Measurements from ENCODE around the gene MAP1B. TPM values are rescaled to one million over a fixed set of nuclear protein-coding genes. Genes with fewer than 3 reads are reported as not detected.
A peak's percentile ranks its signal among the peaks of the same experiment; 100 is the strongest.

Gene MAP1B
- total and polyA plus RNA-seq, 9 of the 15 experiments (the other 6 are each of a cell fraction or from before 2014, with no cell fraction given) = 5.2 to 66.1 (median 17.3) TPM

DNA sequence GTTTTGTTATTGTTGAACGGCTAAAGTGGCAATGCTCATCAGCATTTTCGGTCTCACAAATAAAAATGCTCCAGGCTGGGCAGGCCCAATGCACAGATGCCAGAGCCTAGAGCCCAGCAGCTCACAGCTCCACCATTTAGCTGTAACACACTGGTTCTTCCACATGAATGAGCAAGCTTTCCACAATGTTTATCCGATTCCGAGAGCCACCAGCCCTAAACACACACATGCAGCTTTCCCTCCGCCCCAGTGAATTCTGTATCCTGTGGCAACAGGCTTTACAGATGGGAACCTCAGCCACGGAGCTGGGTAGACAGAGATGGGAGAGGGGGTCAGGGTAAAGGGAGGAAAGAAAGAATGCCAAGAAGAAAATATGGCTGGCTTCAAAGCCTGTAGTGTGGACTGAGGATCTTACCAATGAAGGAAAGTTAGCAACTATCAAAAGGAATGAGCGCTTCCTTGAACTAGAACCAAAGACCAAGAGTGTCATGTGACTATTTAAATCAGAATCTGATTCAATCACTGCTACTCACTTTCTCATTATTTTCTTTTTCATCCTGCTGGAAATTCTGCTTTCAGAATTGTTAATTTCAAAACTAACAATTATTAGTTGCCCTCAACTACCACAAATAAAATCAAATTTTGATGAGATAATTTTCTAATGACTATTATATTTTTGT is 135.7 kb downstream of the MAP1B start:
- no peak for ATAC-seq
- no peak overlapping the region for H3K4me3 ChIP-seq
- no TSS peak for BruUV-seq (replicated peaks)
- DNase-seq (ENCODE audit: extremely low read depth in 1 of 4, low spot score in 3 of 4) = no peak
- intact Hi-C loops (cut with micrococcal nuclease) = no loop called here
- 93% methylated on average over 7 of the region's 7 CpGs for WGBS (ENCODE audit: insufficient coverage, low coverage, missing lambda C conversion rate)
- ChIA-PET POLR2A (interaction anchor here (0.6 kb wide), 1 partner anchor 119 kb away, joined by 3 read pairs; no protein-coding TSS in a partner anchor), CTCF (ENCODE audit: low intra/inter-chr PET ratio) (no interaction called here)
- peaks cover 15% of the 10 kb centered on the region for H3K36me3 ChIP-seq (ENCODE audit: control insufficient read depth, insufficient read depth, low read length)
- H3K27ac ChIP-seq (ENCODE audit: extremely low read depth, low read depth, low read length) = no peak overlapping the region
- peaks cover 18 to 46% of the 10 kb centered on the region in 2 experiments for H3K4me1 ChIP-seq (replicated peaks in 1 of 2; ENCODE audit: control insufficient read depth in 2 of 2, insufficient read depth in 2 of 2, low read length in 2 of 2)
- H3K9me3 ChIP-seq (replicated peaks; ENCODE audit: control insufficient read depth, insufficient read depth, low read depth, low read length) = no peaks in the 10 kb centered on the region
- FAIRE-seq = no peak
- peaks cover 77% of the 10 kb centered on the region for H3K79me2 ChIP-seq (ENCODE audit: control insufficient read depth, insufficient read depth, low read length)
- TF ChIP-seq TAF15 (IDR thresholded peaks at IDR 0.05; ENCODE audit: low read depth, low read length) = no peak
- TF ChIP-seq CXXC5 (CRISPR knock-in tag; IDR thresholded peaks at IDR 0.05) = no peak
- no peak for TF ChIP-seq THRAP3 (IDR thresholded peaks at IDR 0.05; ENCODE audit: borderline replicate concordance)
- TF ChIP-seq TARDBP (IDR thresholded peaks at IDR 0.05) = no peak
- TF ChIP-seq, protein P1, sequence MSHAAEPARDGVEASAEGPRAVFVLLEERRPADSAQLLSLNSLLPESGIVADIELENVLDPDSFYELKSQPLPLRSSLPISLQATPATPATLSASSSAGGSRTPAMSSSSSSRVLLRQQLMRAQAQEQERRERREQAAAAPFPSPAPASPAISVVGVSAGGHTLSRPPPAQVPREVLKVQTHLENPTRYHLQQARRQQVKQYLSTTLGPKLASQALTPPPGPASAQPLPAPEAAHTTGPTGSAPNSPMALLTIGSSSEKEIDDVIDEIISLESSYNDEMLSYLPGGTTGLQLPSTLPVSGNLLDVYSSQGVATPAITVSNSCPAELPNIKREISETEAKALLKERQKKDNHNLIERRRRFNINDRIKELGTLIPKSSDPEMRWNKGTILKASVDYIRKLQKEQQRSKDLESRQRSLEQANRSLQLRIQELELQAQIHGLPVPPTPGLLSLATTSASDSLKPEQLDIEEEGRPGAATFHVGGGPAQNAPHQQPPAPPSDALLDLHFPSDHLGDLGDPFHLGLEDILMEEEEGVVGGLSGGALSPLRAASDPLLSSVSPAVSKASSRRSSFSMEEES (CRISPR knock-in tag; IDR thresholded peaks at IDR 0.05) = peak; percentile 86
- TF ChIP-seq, protein P2, sequence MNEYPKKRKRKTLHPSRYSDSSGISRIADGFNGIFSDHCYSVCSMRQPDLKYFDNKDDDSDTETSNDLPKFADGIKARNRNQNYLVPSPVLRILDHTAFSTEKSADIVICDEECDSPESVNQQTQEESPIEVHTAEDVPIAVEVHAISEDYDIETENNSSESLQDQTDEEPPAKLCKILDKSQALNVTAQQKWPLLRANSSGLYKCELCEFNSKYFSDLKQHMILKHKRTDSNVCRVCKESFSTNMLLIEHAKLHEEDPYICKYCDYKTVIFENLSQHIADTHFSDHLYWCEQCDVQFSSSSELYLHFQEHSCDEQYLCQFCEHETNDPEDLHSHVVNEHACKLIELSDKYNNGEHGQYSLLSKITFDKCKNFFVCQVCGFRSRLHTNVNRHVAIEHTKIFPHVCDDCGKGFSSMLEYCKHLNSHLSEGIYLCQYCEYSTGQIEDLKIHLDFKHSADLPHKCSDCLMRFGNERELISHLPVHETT (CRISPR knock-in tag; conservative IDR thresholded peaks at IDR 0.05 in 1 of 2, IDR thresholded peaks at IDR 0.05 in 1 of 2) = no peak
- TF ChIP-seq C11orf30 (IDR thresholded peaks at IDR 0.05; ENCODE audit: low read depth) = no peak
- no peak for TF ChIP-seq MEIS2 (IDR thresholded peaks at IDR 0.05; ENCODE audit: partially characterized antibody)
- no peak for TF ChIP-seq BCL6 (CRISPR knock-in tag; IDR thresholded peaks at IDR 0.05)
- TF ChIP-seq, protein P3, sequence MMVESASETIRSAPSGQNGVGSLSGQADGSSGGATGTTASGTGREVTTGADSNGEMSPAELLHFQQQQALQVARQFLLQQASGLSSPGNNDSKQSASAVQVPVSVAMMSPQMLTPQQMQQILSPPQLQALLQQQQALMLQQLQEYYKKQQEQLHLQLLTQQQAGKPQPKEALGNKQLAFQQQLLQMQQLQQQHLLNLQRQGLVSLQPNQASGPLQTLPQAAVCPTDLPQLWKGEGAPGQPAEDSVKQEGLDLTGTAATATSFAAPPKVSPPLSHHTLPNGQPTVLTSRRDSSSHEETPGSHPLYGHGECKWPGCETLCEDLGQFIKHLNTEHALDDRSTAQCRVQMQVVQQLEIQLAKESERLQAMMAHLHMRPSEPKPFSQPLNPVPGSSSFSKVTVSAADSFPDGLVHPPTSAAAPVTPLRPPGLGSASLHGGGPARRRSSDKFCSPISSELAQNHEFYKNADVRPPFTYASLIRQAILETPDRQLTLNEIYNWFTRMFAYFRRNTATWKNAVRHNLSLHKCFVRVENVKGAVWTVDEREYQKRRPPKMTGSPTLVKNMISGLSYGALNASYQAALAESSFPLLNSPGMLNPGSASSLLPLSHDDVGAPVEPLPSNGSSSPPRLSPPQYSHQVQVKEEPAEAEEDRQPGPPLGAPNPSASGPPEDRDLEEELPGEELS (CRISPR knock-in tag; IDR thresholded peaks at IDR 0.05; ENCODE audit: borderline replicate concordance) = no peak
- no peak for TF ChIP-seq ETV1 (tag; conservative IDR thresholded peaks at IDR 0.05; ENCODE audit: low read depth)
- TF ChIP-seq, protein P4, sequence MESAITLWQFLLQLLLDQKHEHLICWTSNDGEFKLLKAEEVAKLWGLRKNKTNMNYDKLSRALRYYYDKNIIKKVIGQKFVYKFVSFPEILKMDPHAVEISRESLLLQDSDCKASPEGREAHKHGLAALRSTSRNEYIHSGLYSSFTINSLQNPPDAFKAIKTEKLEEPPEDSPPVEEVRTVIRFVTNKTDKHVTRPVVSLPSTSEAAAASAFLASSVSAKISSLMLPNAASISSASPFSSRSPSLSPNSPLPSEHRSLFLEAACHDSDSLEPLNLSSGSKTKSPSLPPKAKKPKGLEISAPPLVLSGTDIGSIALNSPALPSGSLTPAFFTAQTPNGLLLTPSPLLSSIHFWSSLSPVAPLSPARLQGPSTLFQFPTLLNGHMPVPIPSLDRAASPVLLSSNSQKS (CRISPR knock-in tag; IDR thresholded peaks at IDR 0.05) = no peak
- peak in 1 of 2 experiments; percentile 72; a peak in 2 of 4 replicates for TF ChIP-seq KDM1A (IDR thresholded peaks at IDR 0.05)
- no peak overlapping the region for H3K9ac ChIP-seq (ENCODE audit: insufficient read depth in 1 of 2, low read depth in 2 of 2, low read length in 2 of 2)
- no peak overlapping the region for H3K4me2 ChIP-seq (ENCODE audit: insufficient read depth, low read length)
- in situ Hi-C loops (cut with MboI) = no loop called here
- no peaks in the 10 kb centered on the region for H3K9me1 ChIP-seq (ENCODE audit: control insufficient read depth, insufficient read depth, low read length)
- H3K27me3 ChIP-seq (ENCODE audit: control insufficient read depth in 2 of 2, insufficient read depth in 2 of 2, low read length in 2 of 2) = no peaks in the 10 kb centered on the region
- no peaks in the 10 kb centered on the region for H4K20me1 ChIP-seq (replicated peaks; ENCODE audit: control insufficient read depth, insufficient read depth, low read length)
- H2AFZ ChIP-seq (ENCODE audit: low read depth, low read length) = no peak overlapping the region

All from K562 (cell line).